ENCODE measurements around the gene SIRT7.
"Not testable (repeated sequence)": the region's sequence is repeated elsewhere in the genome, so short reads cannot be mapped to it uniquely, and the experiment has no call there.

Gene SIRT7

GRCh38 chr17:81921996-81922565 is 4.1 kb upstream of the SIRT7 start:
- no peak for DNase-seq

- no peak for DNase-seq
Observed at GRCh38 chr17:81921537-81921862, 3.5 kb upstream of the SIRT7 start.

GRCh38 chr17:81920612-81921536 is 2.9 kb upstream of the SIRT7 start:
- peak in 3 of 51 donors; percentile 15 to 22 (median 17) for DNase-seq

GRCh38 chr17:81918832-81919545 is 1.0 kb upstream of the SIRT7 start:
- DNase-seq: no peak

- not testable (repeated sequence) for DNase-seq
Observed at GRCh38 chr17:81918333-81918669, 325 bp upstream of the SIRT7 start.

GRCh38 chr17:81916234-81917001 is 1.6 kb downstream of the SIRT7 start:
- DNase-seq: no peak

- no peak for DNase-seq
Observed at GRCh38 chr17:81915331-81915730, 2.6 kb downstream of the SIRT7 start.

GRCh38 chr17:81914103-81914850 is 3.7 kb downstream of the SIRT7 start:
- no peak for DNase-seq

- DNase-seq: no peak
Observed at GRCh38 chr17:81913394-81914102, 4.4 kb downstream of the SIRT7 start.

- DNase-seq: no peak
Observed at GRCh38 chr17:81912441-81913309, 5.3 kb downstream of the SIRT7 start.

- no peak for DNase-seq
Observed at GRCh38 chr17:81911969-81912368, 6.0 kb downstream of the SIRT7 start.

- DNase-seq: peak; percentile 25 to 94 (median 83)
Observed at GRCh38 chr17:81911277-81911961, 6.6 kb downstream of the SIRT7 start, which contains the start of gene PCYT2. Gene PCYT2, minus strand, starts transcription at chr17:81911399. Its CDS starts 44 bp downstream, at chr17:81911355.

GRCh38 chr17:81910840-81911276 is 7.1 kb downstream of the SIRT7 start:
- DNase-seq: peak in 1 of 51 donors; percentile 41

- DNase-seq: no peak
Observed at GRCh38 chr17:81909966-81910839, 7.8 kb downstream of the SIRT7 start.

GRCh38 chr17:81909231-81909630 is 8.7 kb downstream of the SIRT7 start:
- DNase-seq: no peak

- DNase-seq: no peak
Observed at GRCh38 chr17:81908793-81909192, 9.2 kb downstream of the SIRT7 start.

All from hypothalamus (tissue), 51 donors.